Brain pericyte (primary cell): ENCODE measurements around the gene SDSL.

Experiments
- DNase-seq: peaks from one replicate; pipeline ENCODE4 v3.0.0-alpha.2; 2012; ENCODE audit warnings: low read depth, low spot score

SDSL gene

GRCh38 chr12:113396828-113397496 is 25.2 kb upstream of the SDSL start:
- no peak for DNase-seq

- DNase-seq = no peak
Measured at GRCh38 chr12:113397497-113398197, 24.5 kb upstream of the SDSL start.

- DNase-seq = no peak
Measured at GRCh38 chr12:113398346-113399290, 23.6 kb upstream of the SDSL start.

- no peak for DNase-seq
Measured at GRCh38 chr12:113399490-113399889, 22.7 kb upstream of the SDSL start.

- no peak for DNase-seq
Measured at GRCh38 chr12:113400362-113400761, 21.8 kb upstream of the SDSL start.

- no peak for DNase-seq
Measured at GRCh38 chr12:113401066-113402000, 20.8 kb upstream of the SDSL start.

GRCh38 chr12:113402586-113403260 is 19.5 kb upstream of the SDSL start:
- DNase-seq = no peak

GRCh38 chr12:113403435-113404415 is 18.5 kb upstream of the SDSL start, which contains the start of gene SDS:
Gene SDS, minus strand, starts transcription at chr12:113403887. Its CDS starts 4,179 bp downstream, at chr12:113399708.
- no peak for DNase-seq

GRCh38 chr12:113405694-113406093 is 16.5 kb upstream of the SDSL start:
- DNase-seq = no peak

GRCh38 chr12:113407931-113408600 is 14.1 kb upstream of the SDSL start:
- DNase-seq = no peak

GRCh38 chr12:113408756-113409298 is 13.4 kb upstream of the SDSL start:
- no peak for DNase-seq

GRCh38 chr12:113409462-113410124 is 12.6 kb upstream of the SDSL start:
- DNase-seq = no peak

GRCh38 chr12:113413488-113413939 is 8.7 kb upstream of the SDSL start:
- DNase-seq = no peak

- no peak for DNase-seq
Measured at GRCh38 chr12:113414519-113415038, 7.6 kb upstream of the SDSL start.

- DNase-seq = no peak
Measured at GRCh38 chr12:113416091-113416754, 6.0 kb upstream of the SDSL start.

- no peak for DNase-seq
Measured at GRCh38 chr12:113418213-113418879, 3.8 kb upstream of the SDSL start.
